GM12873 (cell line): ENCODE measurements around the gene RPL38.

Experiments used
- TF ChIP-seq, protein P1 (sequence below): IDR thresholded peaks from 2 replicates; pipeline ENCODE4 v1.5.1; 2012; ENCODE audit warnings: low read depth, mild to moderate bottlenecking, moderate library complexity, low read length, control low read depth; ENCODE audit not compliant: insufficient read depth; ENCODE audit errors: missing control alignments

The RPL38 gene

DNA sequence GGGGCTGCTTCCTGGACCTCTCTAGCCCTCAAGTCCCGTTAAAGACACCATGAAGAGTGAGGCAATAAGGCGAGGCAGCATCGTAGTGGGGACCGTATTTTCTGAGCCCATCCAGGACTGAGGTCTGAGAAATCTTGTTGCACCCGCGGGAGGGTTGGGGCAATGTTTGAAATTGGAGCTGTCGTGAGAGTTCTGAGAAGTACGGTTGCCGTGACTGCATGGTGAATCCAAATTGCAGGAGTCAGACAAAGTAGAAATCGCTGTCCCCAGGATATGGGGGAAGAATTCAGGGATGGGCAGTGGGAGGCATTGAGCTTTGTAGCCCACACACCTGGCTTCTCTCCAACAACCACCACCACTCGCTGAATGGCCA is 42.0 kb upstream of the RPL38 start:
- TF ChIP-seq, protein P1, sequence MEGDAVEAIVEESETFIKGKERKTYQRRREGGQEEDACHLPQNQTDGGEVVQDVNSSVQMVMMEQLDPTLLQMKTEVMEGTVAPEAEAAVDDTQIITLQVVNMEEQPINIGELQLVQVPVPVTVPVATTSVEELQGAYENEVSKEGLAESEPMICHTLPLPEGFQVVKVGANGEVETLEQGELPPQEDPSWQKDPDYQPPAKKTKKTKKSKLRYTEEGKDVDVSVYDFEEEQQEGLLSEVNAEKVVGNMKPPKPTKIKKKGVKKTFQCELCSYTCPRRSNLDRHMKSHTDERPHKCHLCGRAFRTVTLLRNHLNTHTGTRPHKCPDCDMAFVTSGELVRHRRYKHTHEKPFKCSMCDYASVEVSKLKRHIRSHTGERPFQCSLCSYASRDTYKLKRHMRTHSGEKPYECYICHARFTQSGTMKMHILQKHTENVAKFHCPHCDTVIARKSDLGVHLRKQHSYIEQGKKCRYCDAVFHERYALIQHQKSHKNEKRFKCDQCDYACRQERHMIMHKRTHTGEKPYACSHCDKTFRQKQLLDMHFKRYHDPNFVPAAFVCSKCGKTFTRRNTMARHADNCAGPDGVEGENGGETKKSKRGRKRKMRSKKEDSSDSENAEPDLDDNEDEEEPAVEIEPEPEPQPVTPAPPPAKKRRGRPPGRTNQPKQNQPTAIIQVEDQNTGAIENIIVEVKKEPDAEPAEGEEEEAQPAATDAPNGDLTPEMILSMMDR: no peak

DNA sequence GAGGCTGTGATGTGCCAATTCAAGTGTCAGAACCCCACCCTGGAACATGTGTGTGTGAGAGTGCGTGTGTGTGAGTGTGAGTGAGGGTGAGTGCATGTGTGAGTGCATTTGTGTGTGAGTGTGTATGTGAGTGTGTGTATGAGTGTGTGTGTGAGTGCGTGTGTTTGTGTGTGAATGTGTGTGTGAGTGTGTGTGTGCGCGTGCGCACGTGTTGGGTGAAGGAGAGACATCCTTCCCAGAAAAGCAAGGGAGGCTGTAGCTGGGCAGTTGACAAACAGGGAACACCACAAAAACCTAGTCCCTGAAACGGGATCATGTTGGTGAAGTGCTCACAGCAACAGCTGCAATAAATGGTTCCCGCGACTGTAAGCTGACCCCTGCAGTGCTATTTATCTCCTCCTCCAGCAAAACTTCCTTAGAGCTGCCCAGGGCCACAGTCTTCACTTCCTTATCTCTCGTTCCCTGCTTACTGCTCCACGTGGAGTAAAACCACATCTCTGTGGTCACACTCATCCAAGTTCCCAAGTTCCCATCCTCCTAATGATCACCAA is 40.1 kb upstream of the RPL38 start:
- TF ChIP-seq, protein P1: no peak

DNA sequence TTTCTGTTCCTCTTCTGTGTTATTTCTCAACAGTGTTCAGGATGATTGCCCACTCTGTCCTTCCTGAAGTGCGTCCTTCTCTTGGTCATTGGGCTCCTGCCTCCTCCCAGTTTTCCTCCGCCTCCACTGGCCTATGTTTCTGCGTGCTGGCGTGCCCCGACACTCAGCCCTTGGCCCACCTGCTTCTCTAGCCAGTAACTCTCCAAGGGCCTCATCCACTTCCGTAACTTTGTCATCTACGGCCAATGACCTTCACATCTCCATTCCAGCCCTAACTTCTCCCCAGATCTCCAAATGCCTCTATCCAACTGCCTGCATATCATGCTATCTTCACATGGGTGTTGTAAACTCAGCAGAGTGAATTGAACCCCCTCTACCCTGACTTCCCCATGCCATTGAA is 39.6 kb upstream of the RPL38 start:
- TF ChIP-seq, protein P1: no peak

DNA sequence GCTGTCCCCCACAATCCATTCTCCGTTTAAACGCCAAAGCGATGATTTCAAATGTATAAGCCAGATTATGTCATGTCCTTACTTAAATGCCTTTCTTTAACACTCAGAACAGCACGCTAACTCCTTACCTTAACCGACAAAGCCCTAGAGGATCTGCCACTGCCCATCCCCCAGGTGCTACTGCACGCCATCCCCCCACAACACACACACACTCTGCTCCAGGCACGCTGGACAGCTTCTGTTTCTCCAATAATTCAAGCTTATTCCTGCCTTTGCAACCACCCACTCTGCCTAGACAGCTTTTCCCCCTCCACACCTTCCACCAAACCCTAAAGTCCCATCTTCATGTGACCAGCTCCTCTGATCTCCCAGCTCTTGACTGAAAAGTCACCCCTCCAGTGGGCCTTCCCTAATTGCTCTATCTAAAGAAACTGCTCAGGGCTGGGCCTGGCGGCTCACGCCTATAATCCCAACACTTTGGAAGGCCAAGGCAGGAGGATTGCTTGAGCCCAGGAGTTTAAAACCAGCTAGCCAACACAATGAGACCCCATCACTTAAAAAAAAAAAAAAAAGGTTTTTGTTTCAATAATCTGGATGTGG is 38.9 kb upstream of the RPL38 start:
- TF ChIP-seq, protein P1: no peak

DNA sequence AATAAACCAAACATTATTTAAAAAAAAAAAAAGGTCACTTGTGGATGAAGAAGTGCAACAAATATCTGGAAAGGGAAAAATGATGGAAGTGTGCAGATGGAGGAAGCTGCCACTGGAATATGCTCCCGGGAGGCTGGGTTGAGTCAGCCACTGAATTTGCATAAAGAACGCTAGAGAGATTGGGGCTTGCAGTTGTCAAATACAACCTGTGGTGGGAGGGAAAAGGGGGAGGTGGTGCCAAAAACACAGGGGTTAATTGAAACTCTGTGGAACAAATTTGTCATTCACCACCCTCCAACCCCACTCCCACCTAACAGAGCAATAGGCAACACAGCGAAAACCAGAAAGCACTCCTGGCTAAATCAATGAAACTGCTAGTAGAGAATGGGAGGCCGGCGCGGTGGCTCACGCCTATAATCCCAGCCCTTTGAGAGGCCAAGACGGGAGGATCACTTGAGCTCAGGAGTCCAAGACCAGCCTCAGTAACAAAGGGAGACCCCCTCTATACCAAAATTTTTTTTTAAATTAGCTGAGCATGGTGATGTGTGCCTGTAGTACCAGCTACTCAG is 37.6 kb upstream of the RPL38 start:
- TF ChIP-seq, protein P1: no peak

DNA sequence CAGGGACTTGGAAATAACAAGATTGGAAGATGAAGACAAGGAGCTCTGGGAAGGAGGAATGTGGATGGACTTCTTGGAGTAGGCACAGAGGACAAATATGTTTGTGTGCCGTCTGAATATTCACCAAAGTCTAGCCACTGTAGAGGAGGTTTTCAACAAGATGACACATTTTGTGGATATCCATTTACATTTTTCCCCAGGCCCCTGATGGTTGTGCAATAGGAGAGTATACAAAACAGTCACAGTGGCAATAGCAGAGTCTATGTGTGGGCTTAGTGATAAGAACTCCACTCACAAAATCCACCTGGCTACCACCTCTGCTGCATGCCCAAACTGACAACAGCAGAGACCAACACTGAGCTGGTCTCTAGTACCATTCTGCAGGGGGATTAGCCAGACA is 32.6 kb upstream of the RPL38 start:
- TF ChIP-seq, protein P1: no peak

DNA sequence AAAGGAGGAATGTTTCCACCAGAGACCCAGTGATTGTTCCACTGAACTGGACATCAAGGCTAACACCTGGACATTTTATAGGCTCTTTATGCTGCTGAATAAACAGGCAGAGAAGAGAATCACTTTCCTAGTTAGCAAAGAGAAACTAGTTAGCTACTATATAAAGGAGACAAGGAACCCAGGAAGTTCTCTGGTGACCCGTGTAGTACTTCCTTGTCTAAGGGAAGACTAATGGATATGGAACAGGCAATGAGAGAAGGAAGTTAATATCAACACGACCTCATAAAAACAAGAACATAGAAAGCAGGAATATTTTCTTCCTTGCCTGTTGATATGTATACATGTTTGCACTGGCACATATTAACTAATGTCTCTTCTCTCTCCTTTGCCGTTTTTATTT is 30.8 kb upstream of the RPL38 start:
- TF ChIP-seq, protein P1: no peak
